ENCODE data around the gene KCND2. TPM values are rescaled to one million over a fixed set of nuclear protein-coding genes. Genes with fewer than 3 reads are reported as not detected.

Gene KCND2
- total and polyA plus RNA-seq, 2 of the 8 experiments (the other 6 are each of a cell fraction or from before 2014, with no cell fraction given), result 4.6 to 7.7 TPM

- no peaks in the 10 kb centered on the region for H3K36me3 ChIP-seq (ENCODE audit: control insufficient read depth in 2 of 4, insufficient read depth in 4 of 4, low read length in 3 of 4)
- H3K79me2 ChIP-seq (ENCODE audit: control insufficient read depth in 1 of 2, insufficient read depth in 2 of 2, low read length in 2 of 2), result no peaks in the 10 kb centered on the region; a peak in 1 of 4 replicates
- FAIRE-seq (no peak), DNase-seq (ENCODE audit: low read depth in 1 of 2, low spot score in 2 of 2) (no peak)
- H3K79me1 ChIP-seq (ENCODE audit: low read depth, low read length), result no peaks in the 10 kb centered on the region
- H2AFZ ChIP-seq (ENCODE audit: low read length), result no peak overlapping the region
- no peak overlapping the region for H2BK20ac ChIP-seq (ENCODE audit: low read length)
- peak overlapping the region; percentile 51; the same call in 1 of the 2 replicates for H4K8ac ChIP-seq (ENCODE audit: extremely low read depth, insufficient read depth, low read length)
- H3K4me3 ChIP-seq (ENCODE audit: extremely low read depth in 1 of 4, insufficient read depth in 2 of 4, low read depth in 3 of 4, low read length in 4 of 4), result no peak overlapping the region
- peaks cover 0 to 7% (median 0%) of the 10 kb centered on the region in 4 experiments; a peak in 1 of 7 replicates for H3K4me1 ChIP-seq (replicated peaks in 1 of 4; ENCODE audit: control insufficient read depth in 3 of 4, insufficient read depth in 4 of 4, low read length in 3 of 4)
- no peaks in the 10 kb centered on the region for H3K23me2 ChIP-seq (ENCODE audit: low read depth, low read length)
- no peak overlapping the region for H3K56ac ChIP-seq (replicated peaks; ENCODE audit: insufficient read length, low read depth, low read length)
- H2BK120ac ChIP-seq (replicated peaks; ENCODE audit: low read depth, low read length), result no peak overlapping the region
- CTCF ChIA-PET (ENCODE audit: partially characterized antibody), result no interaction called here
- no peak overlapping the region for H3K4me2 ChIP-seq (ENCODE audit: insufficient read depth in 1 of 2, low read depth in 2 of 2, low read length in 2 of 2)
- 92% methylated on average over 7 of the region's 7 CpGs; no CpG with 5 or more reads in 1 of the 2 experiments for WGBS, 2 experiments (ENCODE audit: extremely low coverage in 1 of 2, insufficient coverage in 1 of 2, insufficient read length in 1 of 2, insufficient replicate concordance in 2 of 2, low coverage in 1 of 2, low lambda C conversion rate in 2 of 2, missing lambda C conversion rate in 1 of 2)
- no peak overlapping the region for H3K4ac ChIP-seq (replicated peaks; ENCODE audit: insufficient read length, low read depth, low read length)
- H4K20me1 ChIP-seq (replicated peaks in 1 of 2; ENCODE audit: control insufficient read depth in 1 of 2, insufficient read depth in 2 of 2, low read length in 2 of 2), result no peaks in the 10 kb centered on the region
- POLR2A ChIA-PET (ENCODE audit: partially characterized antibody), result no interaction called here
- no peak overlapping the region for H2BK5ac ChIP-seq (ENCODE audit: low read depth, low read length)
- no peak overlapping the region for H4K91ac ChIP-seq (replicated peaks; ENCODE audit: insufficient read length, low read length)
- H3K18ac ChIP-seq (ENCODE audit: extremely low read depth, low read length), result no peak overlapping the region
- no peak overlapping the region for H3K9ac ChIP-seq (replicated peaks in 1 of 4; ENCODE audit: extremely low read depth in 1 of 4, low read depth in 3 of 4, low read length in 3 of 4)
- H3K27ac ChIP-seq (ENCODE audit: low read depth, low read length), result no peak overlapping the region
- no peak overlapping the region for H4K5ac ChIP-seq (ENCODE audit: insufficient read length, low read depth, low read length)
- H3K9me3 ChIP-seq (ENCODE audit: insufficient read depth in 2 of 2, low read depth in 1 of 2, low read length in 1 of 2), result no peaks in the 10 kb centered on the region
- no peak for TF ChIP-seq NANOG (IDR thresholded peaks at IDR 0.05; ENCODE audit: insufficient read depth, low read depth, low read length, poor library complexity, severe bottlenecking)
- TF ChIP-seq TBP (IDR thresholded peaks at IDR 0.05; ENCODE audit: low read depth, low read length), result no peak
- TF ChIP-seq CBX8 (IDR thresholded peaks at IDR 0.05; ENCODE audit: borderline replicate concordance, low read depth, low read length), result no peak
- TF ChIP-seq SP2 (IDR thresholded peaks at IDR 0.05; ENCODE audit: low read length), result no peak
- TF ChIP-seq ZNF274 (IDR thresholded peaks at IDR 0.05; ENCODE audit: borderline replicate concordance, extremely low read depth, low read length), result no peak
- TF ChIP-seq E2F6 (IDR thresholded peaks at IDR 0.05), result no peak
- TF ChIP-seq PHF8 (conservative IDR thresholded peaks at IDR 0.05; ENCODE audit: low read depth, low read length), result no peak
- TF ChIP-seq CBX5 (IDR thresholded peaks at IDR 0.05; ENCODE audit: low read depth, low read length), result no peak
- no peak for TF ChIP-seq KDM4A (IDR thresholded peaks at IDR 0.05; ENCODE audit: low read depth, low read length, severe bottlenecking)
- TF ChIP-seq TAF7 (optimal IDR thresholded peaks at IDR 0.05; ENCODE audit: borderline replicate concordance, low read depth, low read length), result no peak
- no peak for TF ChIP-seq KDM5A (IDR thresholded peaks at IDR 0.05; ENCODE audit: low read length)
- no peak overlapping the region for H2BK12ac ChIP-seq (ENCODE audit: low read depth, low read length)
- no peak overlapping the region for H3K23ac ChIP-seq (ENCODE audit: insufficient read length)
- no peak overlapping the region for H3K14ac ChIP-seq (ENCODE audit: insufficient read length)
- H2BK15ac ChIP-seq (ENCODE audit: low read length), result no peak overlapping the region
- no peaks in the 10 kb centered on the region for H3K27me3 ChIP-seq (replicated peaks in 1 of 4; ENCODE audit: control insufficient read depth in 3 of 4, extremely low read depth in 1 of 4, insufficient read depth in 3 of 4, low read length in 3 of 4)
- H2AK5ac ChIP-seq (ENCODE audit: low read depth, low read length), result no peak overlapping the region
Observed at GRCh38 chr7:120302190-120302589, 29.2 kb downstream of the KCND2 start.
